Measurements from ENCODE around the gene CACNG8. TPM values are rescaled to one million over a fixed set of nuclear protein-coding genes. Genes with fewer than 3 reads are reported as not detected.

CACNG8 gene
- total RNA-seq, 2 donors from 2014 or later = 0.04 to 0.24 TPM

DNA sequence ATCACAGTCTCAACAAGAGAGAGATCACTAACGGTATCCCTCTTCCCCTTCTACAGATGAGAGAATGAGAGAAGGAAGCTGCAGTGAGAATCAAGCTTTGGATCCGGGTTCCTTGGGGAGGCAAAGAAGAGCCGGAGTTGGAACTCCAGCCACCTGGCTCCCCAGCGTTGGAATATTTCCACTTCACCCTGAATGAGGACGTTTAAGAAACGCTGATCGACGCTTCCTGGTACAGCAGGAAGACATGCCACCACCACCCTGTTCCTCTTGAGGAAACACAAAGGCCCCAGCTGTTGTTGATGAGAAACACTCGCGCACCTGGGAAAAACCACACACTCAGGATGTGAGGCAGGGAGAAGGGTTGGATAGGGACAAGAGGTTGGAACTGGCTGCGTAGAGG, 11.3 kb upstream of the CACNG8 start:
- H3K4me3 ChIP-seq = no peak overlapping the region
- no peak for DNase-seq (ENCODE audit: low spot score)
- H3K4me1 ChIP-seq = no peaks in the 10 kb centered on the region
- H3K27ac ChIP-seq = no peak overlapping the region
- TF ChIP-seq, protein P1, sequence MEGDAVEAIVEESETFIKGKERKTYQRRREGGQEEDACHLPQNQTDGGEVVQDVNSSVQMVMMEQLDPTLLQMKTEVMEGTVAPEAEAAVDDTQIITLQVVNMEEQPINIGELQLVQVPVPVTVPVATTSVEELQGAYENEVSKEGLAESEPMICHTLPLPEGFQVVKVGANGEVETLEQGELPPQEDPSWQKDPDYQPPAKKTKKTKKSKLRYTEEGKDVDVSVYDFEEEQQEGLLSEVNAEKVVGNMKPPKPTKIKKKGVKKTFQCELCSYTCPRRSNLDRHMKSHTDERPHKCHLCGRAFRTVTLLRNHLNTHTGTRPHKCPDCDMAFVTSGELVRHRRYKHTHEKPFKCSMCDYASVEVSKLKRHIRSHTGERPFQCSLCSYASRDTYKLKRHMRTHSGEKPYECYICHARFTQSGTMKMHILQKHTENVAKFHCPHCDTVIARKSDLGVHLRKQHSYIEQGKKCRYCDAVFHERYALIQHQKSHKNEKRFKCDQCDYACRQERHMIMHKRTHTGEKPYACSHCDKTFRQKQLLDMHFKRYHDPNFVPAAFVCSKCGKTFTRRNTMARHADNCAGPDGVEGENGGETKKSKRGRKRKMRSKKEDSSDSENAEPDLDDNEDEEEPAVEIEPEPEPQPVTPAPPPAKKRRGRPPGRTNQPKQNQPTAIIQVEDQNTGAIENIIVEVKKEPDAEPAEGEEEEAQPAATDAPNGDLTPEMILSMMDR (IDR thresholded peaks at IDR 0.05) = no peak
- H3K36me3 ChIP-seq = no peaks in the 10 kb centered on the region
- H3K9me3 ChIP-seq = peaks cover 0 to 6% of the 10 kb centered on the region in 2 donors
- no peaks in the 10 kb centered on the region for H3K27me3 ChIP-seq

DNA sequence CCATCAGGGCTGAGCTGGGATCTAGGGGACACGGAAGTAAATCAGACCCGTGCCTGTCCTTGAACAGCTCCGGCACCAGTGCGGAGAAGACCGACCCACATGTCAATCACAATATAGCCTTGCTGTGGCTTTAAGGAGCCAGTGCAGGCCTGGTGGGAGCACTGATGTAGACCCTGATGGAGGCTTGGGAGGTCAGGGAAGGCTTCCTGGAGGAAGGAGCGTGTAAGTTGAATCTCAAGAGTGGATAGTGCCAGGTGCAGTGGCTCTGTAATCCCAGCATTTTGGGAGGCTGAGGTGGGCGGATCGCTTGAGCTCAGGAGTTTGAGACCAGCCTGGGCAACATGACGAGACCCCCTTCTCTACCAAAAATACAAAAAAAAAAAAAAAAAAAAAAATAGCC, 10.8 kb upstream of the CACNG8 start:
- TF ChIP-seq, protein P1 (IDR thresholded peaks at IDR 0.05) = no peak
- Histone ChIP-seq H3K4me3 (no peak overlapping the region), H3K4me1 (no peaks in the 10 kb centered on the region), H3K27ac (no peak overlapping the region), H3K27me3 (no peaks in the 10 kb centered on the region), H3K9me3 (peaks cover 0 to 6% of the 10 kb centered on the region in 2 donors), H3K36me3 (no peaks in the 10 kb centered on the region)
- no peak for DNase-seq (ENCODE audit: low spot score)

- no peak for DNase-seq (ENCODE audit: low spot score)
Observed at GRCh38 chr19:53953383-53953782, 9.4 kb upstream of the CACNG8 start.

DNA sequence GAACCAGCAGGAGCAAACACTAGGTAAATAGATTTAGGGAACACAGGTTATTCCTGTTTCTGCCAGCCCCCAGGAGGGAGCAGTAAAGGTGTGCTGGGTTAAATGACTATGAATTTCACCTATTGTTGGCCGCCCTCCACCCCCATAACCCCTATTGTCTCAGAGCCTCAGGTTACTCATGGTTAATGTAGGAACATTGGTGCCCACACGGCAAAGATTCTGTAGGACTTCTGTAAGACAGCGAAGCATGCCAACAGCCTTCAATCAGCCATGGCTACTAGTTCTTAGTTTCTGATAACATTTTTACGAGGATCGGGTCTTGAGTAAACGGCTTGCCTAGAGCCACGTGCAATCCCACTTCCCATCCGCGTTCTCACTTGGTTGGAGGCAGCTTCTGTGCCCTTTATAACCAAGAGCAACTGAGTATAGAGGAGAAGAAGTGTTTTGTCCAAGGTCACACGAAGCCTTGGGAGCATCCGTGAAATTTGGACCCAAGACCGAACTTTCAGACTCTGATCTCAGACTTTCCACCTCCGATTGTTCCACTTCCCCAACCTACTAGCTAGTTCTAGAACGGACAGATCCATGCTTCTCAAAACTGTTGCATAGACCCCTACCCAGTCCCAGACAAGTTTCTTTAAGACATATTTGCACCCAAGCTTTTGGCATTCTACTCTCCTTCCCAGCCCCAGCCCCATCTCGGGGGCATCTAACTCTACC, 5.1 kb upstream of the CACNG8 start:
- TF ChIP-seq, protein P1 (IDR thresholded peaks at IDR 0.05) = no peak
- peaks cover 15 to 23% of the 10 kb centered on the region in 2 donors for H3K27me3 ChIP-seq
- DNase-seq (ENCODE audit: low spot score) = no peak
- H3K27ac ChIP-seq = no peak overlapping the region
- H3K4me3 ChIP-seq = no peak overlapping the region
- H3K36me3 ChIP-seq = no peaks in the 10 kb centered on the region
- H3K9me3 ChIP-seq = peaks cover 0 to 6% of the 10 kb centered on the region in 2 donors
- H3K4me1 ChIP-seq = no peaks in the 10 kb centered on the region

More at GRCh38 chr19:53953383-53953782, 9.4 kb upstream of the CACNG8 start:
- Histone ChIP-seq H3K4me3 (no peak overlapping the region), H3K9me3 (peaks cover 0 to 6% of the 10 kb centered on the region in 2 donors), H3K36me3 (no peaks in the 10 kb centered on the region), H3K27ac (no peak overlapping the region), H3K27me3 (peaks cover 0 to 5% of the 10 kb centered on the region in 2 donors), H3K4me1 (no peaks in the 10 kb centered on the region)
- TF ChIP-seq, protein P1 (IDR thresholded peaks at IDR 0.05) = no peak

- peaks cover 17 to 27% of the 10 kb centered on the region in 2 donors for H3K27me3 ChIP-seq
- TF ChIP-seq, protein P1 (IDR thresholded peaks at IDR 0.05) = no peak
- peaks cover 0 to 6% of the 10 kb centered on the region in 2 donors for H3K9me3 ChIP-seq
- H3K36me3 ChIP-seq = no peaks in the 10 kb centered on the region
- DNase-seq (ENCODE audit: low spot score) = no peak
- no peak overlapping the region for H3K27ac ChIP-seq
- H3K4me1 ChIP-seq = no peaks in the 10 kb centered on the region
- no peak overlapping the region for H3K4me3 ChIP-seq
Observed at GRCh38 chr19:53958168-53958571, 4.6 kb upstream of the CACNG8 start.

Data from right atrium auricular region (tissue), 2 donors.